Activated B cell treated with CpG ODN at 0.5 μM for 24 hours (primary cell): ENCODE measurements around the gene PTGIR. TPM values are rescaled to one million over a fixed set of nuclear protein-coding genes. Genes with fewer than 3 reads are reported as not detected.

ENCODE experiments used
- ATAC-seq: fragments of 200-7000 bp; cut with Tn5 transposase; one replicate; pipeline ENCODE4 v1.10.0; 2021; ENCODE audit warnings: low read depth, mild to moderate bottlenecking, moderate library complexity
- CTCF ChIA-PET: fragments of 350-600 bp; sonication (Branson Sonifier 250); formaldehyde crosslinking; loops from one replicate; lab custom pipeline; 2021; ENCODE audit warnings: antibody characterized with exemption; lab: Charles Lee
- POLR2A ChIA-PET: fragments of 350-600 bp; sonication (Branson Sonifier 250); formaldehyde crosslinking; loops from one replicate; lab custom pipeline; 2021; ENCODE audit warnings: antibody characterized with exemption; lab: Charles Lee
- DNase-seq: peaks from one replicate; pipeline ENCODE4 v3.0.0; 2022
- H3K27ac Mint-ChIP-seq: one replicate; pipeline ENCODE4 v1.8.0; 2020; ENCODE audit warnings: mixed read lengths
- H3K27me3 Mint-ChIP-seq: one replicate; pipeline ENCODE4 v1.8.0; 2021; ENCODE audit warnings: mixed read lengths
- H3K36me3 Mint-ChIP-seq: one replicate; pipeline ENCODE4 v1.8.0; 2021; ENCODE audit warnings: low read depth, mixed read lengths
- H3K4me1 Mint-ChIP-seq: one replicate; pipeline ENCODE4 v1.8.0; 2021; ENCODE audit warnings: mixed read lengths
- H3K4me3 Mint-ChIP-seq: one replicate; pipeline ENCODE4 v1.8.0; 2020; ENCODE audit warnings: mild to moderate bottlenecking, mixed read lengths
- H3K9me3 Mint-ChIP-seq: one replicate; pipeline ENCODE4 v1.8.0; 2020; ENCODE audit warnings: mixed read lengths
- CTCF ChIP-seq: fragments of 200-600 bp; IDR thresholded peaks from one replicate; pipeline ENCODE4 v1.8.0; 2022; ENCODE audit warnings: antibody characterized with exemption, mild to moderate bottlenecking
- intact Hi-C: fragments of 100-400 bp; cut with micrococcal nuclease; formaldehyde crosslinking; loops from one replicate; pipeline ENCODE4 v1.15.1; 2024
- total RNA-seq: library from RNA; stranded (reverse); gene quantifications from 2 replicates; pipeline ENCODE4 v1.2.3, GENCODE V29; 2022

The PTGIR gene
- total RNA-seq, 1 donor from 2014 or later: 17.8 TPM

GRCh38 chr19:46620267-46620666 is 4.6 kb downstream of the PTGIR start:
- Mint-ChIP-seq H3K36me3 (peaks cover 2% of the 10 kb centered on the region), H3K4me3 (peak overlapping the region; percentile 83), H3K27me3 (no peaks in the 10 kb centered on the region), H3K9me3 (no peaks in the 10 kb centered on the region), H3K4me1 (peaks cover 82% of the 10 kb centered on the region), H3K27ac (peak overlapping the region; percentile 92)
- ChIA-PET CTCF (interaction anchor here (0.6 to 2.0 kb wide), 4 partner anchors 9 to 145 kb away, joined by 3 to 12 read pairs (median 4); partner anchors contain the start of gene DACT3), POLR2A (interaction anchor here (0.6 to 5.8 kb wide), 14 partner anchors 9 to 636 kb away, joined by 3 to 99 read pairs (median 6); partner anchors contain the start of genes CALM3, CCDC9, DACT3 and GNG8)
- ATAC-seq (no peak), DNase-seq (no peak)
- intact Hi-C loops: no loop called here
- TF ChIP-seq CTCF: no peak

- POLR2A ChIA-PET: interaction anchor here (0.6 to 5.8 kb wide), 14 partner anchors 12 to 902 kb away, joined by 3 to 99 read pairs (median 6); partner anchors contain the start of genes CALM3, DACT3, GNG8 and INAFM1
- Mint-ChIP-seq H3K9me3 (no peaks in the 10 kb centered on the region), H3K36me3 (no peaks in the 10 kb centered on the region), H3K27ac (peak overlapping the region; percentile 92), H3K27me3 (no peaks in the 10 kb centered on the region), H3K4me3 (peak overlapping the region; percentile 83), H3K4me1 (peaks cover 77% of the 10 kb centered on the region)
- ATAC-seq (peak; percentile 28), DNase-seq (no peak)
- TF ChIP-seq CTCF: no peak
- intact Hi-C loops: loop anchor here (1.0 to 5.0 kb wide), 4 partner anchors 16 to 494 kb away; partner anchors contain the start of genes CALM3 and ZC3H4
- CTCF ChIA-PET: interaction anchor here (0.8 to 9.4 kb wide), 2 partner anchors 38 to 44 kb away, joined by 3 to 234 read pairs; partner anchors contain the start of gene DACT3
These were observed 6.1 kb downstream of the PTGIR start for GRCh38 chr19:46618670-46619231.

GRCh38 chr19:46617601-46618000 is 7.3 kb downstream of the PTGIR start:
- Mint-ChIP-seq H3K4me1 (peaks cover 75% of the 10 kb centered on the region), H3K27ac (peak overlapping the region; percentile 92), H3K9me3 (no peaks in the 10 kb centered on the region), H3K4me3 (peak overlapping the region; percentile 35), H3K27me3 (no peaks in the 10 kb centered on the region), H3K36me3 (no peaks in the 10 kb centered on the region)
- ATAC-seq (no peak), DNase-seq (no peak)
- TF ChIP-seq CTCF: no peak
- CTCF ChIA-PET: interaction anchor here (1.0 to 9.4 kb wide), 6 partner anchors 17 to 136 kb away, joined by 3 to 234 read pairs (median 6); partner anchors contain the start of genes DACT3 and GNG8
- POLR2A ChIA-PET: interaction anchor here (0.7 to 5.8 kb wide), 14 partner anchors 13 to 901 kb away, joined by 3 to 99 read pairs (median 6); partner anchors contain the start of genes CALM3, DACT3, GNG8 and SLC1A5
- intact Hi-C loops: loop anchor here (5.0 kb wide), 1 partner anchor 495 kb away; the partner anchor contains the start of gene ZC3H4

GRCh38 chr19:46616631-46617322 is 8.1 kb downstream of the PTGIR start:
- H3K4me1 Mint-ChIP-seq: peaks cover 75% of the 10 kb centered on the region
- no peaks in the 10 kb centered on the region for H3K9me3 Mint-ChIP-seq
- DNase-seq (no peak), ATAC-seq (no peak)
- peak overlapping the region; percentile 72 for H3K4me3 Mint-ChIP-seq
- H3K27me3 Mint-ChIP-seq: no peaks in the 10 kb centered on the region
- no peaks in the 10 kb centered on the region for H3K36me3 Mint-ChIP-seq
- TF ChIP-seq CTCF: no peak
- POLR2A ChIA-PET: interaction anchor here (0.8 to 5.8 kb wide), 8 partner anchors 8 to 172 kb away, joined by 3 to 99 read pairs (median 12); partner anchors contain the start of genes CALM3, DACT3, GNG8 and PTGIR
- intact Hi-C loops: loop anchor here (5.0 kb wide), 1 partner anchor 496 kb away; the partner anchor contains the start of gene ZC3H4
- CTCF ChIA-PET: interaction anchor here (0.9 to 9.4 kb wide), 8 partner anchors 9 to 137 kb away, joined by 3 to 234 read pairs (median 6); partner anchors contain the start of genes DACT3 and GNG8
- H3K27ac Mint-ChIP-seq: peak overlapping the region; percentile 92
